ENCODE results near the gene DUOX1.

DUOX1 gene

GRCh38 chr15:45184562-45185041 is 54.8 kb downstream of the DUOX1 start:
- in situ Hi-C loops (cut with MboI; ENCODE audit: low sequenced_read_pairs), result loop anchor here (25.0 kb wide), 1 partner anchor 453 kb away; the partner anchor contains the start of gene SQOR

DNA sequence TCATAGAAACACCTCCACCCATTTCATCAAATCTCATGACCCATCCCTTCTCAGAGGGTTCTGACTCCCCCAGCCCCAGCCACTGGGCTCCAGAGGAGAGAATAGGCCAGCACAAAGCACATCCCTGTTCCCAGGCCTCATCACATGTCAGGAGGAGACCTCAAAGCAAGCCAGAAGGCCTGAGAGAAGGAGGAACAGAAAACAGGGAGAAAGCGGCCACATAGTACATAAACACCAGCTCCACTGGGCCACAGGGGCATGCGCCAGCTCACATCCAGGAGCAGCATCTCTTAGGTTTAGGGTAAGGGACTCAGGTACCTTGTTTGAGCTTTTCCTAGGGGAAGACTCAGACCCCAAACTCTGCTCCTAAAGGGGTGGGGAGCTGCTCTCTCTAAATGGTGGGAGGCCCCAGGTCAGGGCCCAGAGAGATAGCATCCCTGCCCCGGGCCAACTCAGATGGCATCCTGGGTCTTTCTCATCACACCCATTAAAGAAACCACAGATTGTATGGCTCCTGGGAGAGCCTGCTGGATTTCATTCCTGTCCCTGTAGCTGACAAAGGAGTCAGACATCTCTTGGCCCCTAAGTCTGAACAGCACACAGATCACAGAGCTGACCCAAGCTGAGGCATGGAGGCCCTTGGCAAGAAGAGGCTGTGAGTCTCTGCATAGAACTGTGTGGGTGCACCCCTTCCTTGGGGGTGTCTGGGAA is 55.4 kb downstream of the DUOX1 start:
- in situ Hi-C loops (cut with MboI; ENCODE audit: low sequenced_read_pairs), result loop anchor here (25.0 kb wide), 1 partner anchor 452 kb away; the partner anchor contains the start of gene SQOR

DNA sequence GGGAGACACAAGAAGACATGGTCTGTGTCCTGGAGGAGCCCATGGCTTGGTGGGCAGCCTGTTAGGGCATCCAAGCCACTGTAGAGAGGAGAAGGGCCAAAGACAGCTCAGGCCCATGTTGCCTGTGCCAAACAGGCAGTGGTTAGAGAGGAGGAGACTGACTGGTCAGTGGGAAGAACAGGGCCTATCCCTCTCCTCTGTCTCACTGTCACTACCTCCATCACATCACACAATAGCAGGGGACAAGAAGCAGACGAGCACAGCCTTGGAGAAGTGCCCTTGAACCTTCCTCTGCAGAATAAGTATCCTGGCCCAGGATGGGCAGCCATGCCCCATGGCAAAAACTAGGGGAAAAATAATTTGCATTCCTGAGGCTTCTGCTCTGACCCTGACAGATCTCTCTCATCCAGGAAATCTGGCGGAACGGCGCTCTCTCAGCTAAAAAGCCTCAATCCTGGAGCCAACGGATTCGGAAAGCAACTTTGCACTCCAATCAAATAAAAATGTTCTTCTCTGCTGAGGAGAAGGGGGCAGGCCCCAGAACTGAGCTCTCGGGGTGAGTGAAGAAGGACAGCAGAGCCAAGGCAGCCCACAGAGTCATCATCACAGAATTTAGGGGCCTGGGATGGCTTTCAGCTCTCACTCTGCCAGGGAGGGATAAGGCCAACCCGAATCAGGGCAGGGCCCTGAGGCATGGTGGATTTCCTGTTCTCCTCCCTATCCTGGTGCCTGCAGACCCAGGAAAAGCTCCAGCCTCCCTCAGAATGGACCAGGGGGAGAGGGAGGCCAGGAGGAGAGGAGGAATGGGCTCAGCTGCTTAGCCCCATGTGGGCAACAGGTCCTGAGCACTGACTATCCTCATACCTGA is 56.3 kb downstream of the DUOX1 start:
- in situ Hi-C loops (cut with MboI; ENCODE audit: low sequenced_read_pairs), result loop anchor here (25.0 kb wide), 1 partner anchor 451 kb away; the partner anchor contains the start of gene SQOR

DNA sequence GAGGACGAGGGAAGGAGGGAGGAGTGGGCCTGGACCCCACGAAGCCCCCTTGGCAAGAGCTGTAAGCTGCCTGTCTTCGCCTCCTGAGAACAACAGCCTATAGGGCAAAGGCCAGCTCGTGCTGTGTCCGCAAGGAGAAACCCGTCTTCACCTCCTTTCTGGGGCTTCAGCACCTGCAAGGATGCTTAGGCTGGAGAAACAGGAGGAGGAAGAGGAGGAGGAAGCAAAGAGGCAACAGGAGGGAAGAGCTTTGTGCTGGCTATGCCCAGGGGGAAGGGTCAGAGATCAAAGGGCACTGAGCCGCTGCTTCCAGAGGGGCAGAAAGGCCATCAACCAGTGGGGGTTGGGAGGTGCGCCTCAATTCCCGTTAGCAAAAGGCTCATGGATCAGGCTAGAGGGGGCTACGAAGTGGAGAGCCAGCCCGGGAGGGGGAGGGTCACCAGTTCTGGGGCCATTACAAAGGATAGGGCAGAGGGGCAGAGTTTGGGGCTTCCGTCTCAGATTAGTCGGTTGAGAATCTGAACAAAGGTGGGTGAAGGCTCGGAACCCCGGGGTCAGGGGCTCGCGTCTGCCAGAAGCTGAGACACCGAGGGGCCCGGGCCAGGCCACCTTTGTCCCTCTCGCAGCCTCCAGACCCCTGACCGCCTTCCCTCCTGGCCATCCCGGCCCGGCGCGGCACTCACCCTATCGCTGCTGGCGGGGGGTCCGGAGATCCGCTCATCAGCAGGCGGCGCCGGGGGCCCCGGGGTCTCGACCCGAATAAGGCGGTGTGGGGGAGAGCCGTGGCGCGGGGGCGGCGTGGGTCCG is 57.2 kb downstream of the DUOX1 start:
- in situ Hi-C loops (cut with MboI; ENCODE audit: low sequenced_read_pairs), result loop anchor here (25.0 kb wide), 1 partner anchor 450 kb away; the partner anchor contains the start of gene SQOR

DNA sequence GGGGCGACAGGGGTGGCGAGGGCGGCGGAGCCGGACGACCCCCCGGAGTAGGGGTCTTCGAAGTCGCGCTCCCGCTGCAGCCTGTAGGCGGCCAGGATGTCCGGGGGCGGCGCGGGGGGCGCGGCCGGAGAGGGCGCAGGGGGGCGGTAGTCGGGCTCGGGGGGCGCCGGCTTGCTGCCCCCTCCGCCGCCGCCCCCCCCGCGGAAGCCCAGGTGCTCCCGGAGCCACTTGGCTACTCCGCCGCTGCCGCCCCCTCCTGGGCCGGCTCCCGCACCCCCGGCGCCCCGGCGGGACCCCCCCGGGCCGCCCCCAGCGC is 57.7 kb downstream of the DUOX1 start:
- in situ Hi-C loops (cut with MboI; ENCODE audit: low sequenced_read_pairs), result loop anchor here (25.0 kb wide), 1 partner anchor 450 kb away; the partner anchor contains the start of gene SQOR

GRCh38 chr15:45187894-45188830 is 58.4 kb downstream of the DUOX1 start, which contains the start of gene SHF:
Gene SHF (minus strand): TSS chr15:45187966. CDS start chr15:45187951, 15 bp downstream.
- in situ Hi-C loops (cut with MboI; ENCODE audit: low sequenced_read_pairs), result loop anchor here (25.0 kb wide), 1 partner anchor 449 kb away; the partner anchor contains the start of gene SQOR

DNA sequence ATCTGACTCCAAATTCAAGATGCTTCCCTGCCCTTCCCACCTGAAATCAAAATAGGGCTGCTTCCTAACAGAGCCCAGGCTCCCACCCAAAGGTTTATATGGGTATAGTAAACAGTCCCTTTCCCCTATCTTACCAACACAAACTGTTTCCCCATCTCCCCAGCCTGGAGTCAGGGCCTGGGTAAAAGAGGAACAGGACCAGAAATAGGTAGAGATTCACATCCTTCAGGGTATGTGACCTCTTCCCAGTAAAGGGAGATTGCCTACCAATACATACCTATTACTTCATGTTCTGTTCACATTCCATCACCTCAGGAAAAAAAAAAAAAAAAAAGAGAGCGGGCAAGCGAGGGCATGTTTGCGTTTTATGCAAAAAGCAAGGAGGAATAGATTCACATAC is 67.7 kb downstream of the DUOX1 start:
- in situ Hi-C loops (cut with MboI; ENCODE audit: low sequenced_read_pairs), result loop anchor here (25.0 kb wide), 1 partner anchor 440 kb away; the partner anchor contains the start of gene SQOR

DNA sequence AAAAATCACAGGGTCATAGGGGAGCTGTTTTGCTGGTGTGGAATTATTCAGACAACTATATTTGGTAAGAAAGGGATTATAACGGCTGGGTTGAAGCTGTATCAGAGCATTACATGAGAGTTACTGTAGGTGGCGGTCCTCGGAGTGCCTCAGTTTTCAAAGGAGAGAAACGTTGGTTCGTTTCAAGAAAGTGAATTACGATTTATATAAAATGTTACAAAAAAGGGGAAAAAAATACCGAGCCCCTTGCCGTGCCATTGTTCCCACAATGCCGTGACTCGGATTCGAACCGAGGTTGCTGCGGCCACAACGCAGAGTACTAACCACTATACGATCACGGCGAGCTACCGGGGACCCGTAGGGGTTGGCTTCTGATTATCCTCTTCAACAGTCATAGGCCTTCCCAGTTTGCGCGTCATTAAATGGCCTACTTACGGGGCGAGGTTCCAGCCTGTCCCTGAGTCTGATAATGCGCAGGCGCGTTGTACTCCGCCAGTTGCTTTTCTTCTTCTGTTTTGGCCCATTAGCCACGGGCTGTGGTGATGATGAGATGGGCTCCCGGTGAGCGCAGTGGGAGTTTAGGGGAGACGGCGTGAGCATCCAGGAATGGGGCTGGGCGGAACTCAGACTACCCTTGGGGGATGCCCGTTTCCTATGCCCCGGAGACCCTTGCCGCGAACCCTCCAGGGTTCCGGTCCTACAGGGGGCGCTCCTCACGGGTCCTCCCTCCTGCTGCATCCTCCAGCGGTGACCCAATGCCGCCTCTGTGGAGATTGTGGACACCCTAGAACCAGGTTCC is 68.7 kb downstream of the DUOX1 start:
- in situ Hi-C loops (cut with MboI; ENCODE audit: low sequenced_read_pairs), result loop anchor here (25.0 kb wide), 1 partner anchor 439 kb away; the partner anchor contains the start of gene SQOR

DNA sequence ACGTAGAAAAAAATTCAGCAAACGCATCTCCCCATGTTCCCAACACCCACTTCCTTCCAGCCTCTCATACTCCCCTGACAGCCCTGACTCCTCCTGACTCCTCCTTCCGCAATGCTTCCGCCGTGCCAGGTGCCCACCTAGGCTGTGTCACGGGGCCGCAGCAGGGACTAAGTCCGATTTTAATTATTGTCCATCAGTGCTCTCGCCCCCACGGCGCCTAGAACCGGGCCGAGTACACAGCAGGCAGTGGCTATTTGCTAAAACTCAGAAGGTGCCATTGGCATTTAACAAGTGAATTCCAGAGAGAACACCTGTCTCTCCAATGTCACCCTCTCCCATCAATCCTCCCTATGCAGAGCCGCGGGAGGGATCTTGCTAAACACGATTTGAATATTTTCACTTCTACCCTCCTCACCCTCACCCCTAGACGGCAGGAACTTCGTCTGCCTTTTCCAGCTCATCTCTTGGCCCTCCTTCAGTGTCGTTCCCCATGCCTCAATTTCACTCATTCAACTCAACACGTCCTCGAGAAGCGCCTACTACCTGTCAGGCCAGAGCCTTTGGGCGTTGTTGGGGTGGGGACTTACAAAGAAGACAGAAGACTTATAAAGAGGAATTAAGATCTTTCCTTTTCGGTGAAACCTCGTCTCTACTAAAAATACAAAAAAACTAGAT is 69.5 kb downstream of the DUOX1 start:
- in situ Hi-C loops (cut with MboI; ENCODE audit: low sequenced_read_pairs), result loop anchor here (25.0 kb wide), 1 partner anchor 438 kb away; the partner anchor contains the start of gene SQOR

DNA sequence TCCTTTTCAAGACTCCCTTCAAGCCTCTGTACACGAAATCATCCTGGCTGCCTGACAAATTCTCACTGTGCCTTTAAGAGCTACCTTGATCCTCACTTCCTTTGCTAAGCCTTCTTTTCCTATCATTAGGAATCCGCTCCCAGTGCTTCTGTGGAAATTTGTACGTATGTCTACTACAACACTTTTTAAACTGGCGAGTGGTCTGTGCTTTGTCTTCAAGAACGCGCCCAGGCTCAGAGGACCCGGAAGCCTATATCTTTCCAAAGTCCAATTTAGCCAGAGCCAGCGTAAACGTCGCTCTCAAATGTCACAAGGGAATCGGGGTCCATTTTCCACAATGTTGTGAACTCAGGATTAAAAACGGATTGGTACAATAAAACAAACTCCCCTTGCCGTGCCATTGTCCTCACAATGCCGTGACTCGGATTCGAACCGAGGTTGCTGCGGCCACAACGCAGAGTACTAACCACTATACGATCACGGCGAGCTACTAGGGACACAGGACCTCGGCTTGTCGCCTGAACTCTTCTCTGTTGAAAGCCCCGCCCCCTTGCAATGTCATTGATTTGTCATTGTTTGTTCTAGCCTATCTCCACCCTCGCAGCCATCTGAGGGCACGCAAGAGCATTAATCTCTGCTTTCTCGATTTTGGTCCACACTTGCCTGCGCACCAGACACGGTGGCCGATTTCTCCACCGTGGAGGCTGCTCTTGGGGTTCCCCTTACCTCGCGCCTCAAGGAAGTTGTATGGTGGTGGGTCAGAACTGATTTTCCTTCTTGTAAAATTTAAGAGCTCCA is 70.4 kb downstream of the DUOX1 start:
- in situ Hi-C loops (cut with MboI; ENCODE audit: low sequenced_read_pairs), result no loop called here

DNA sequence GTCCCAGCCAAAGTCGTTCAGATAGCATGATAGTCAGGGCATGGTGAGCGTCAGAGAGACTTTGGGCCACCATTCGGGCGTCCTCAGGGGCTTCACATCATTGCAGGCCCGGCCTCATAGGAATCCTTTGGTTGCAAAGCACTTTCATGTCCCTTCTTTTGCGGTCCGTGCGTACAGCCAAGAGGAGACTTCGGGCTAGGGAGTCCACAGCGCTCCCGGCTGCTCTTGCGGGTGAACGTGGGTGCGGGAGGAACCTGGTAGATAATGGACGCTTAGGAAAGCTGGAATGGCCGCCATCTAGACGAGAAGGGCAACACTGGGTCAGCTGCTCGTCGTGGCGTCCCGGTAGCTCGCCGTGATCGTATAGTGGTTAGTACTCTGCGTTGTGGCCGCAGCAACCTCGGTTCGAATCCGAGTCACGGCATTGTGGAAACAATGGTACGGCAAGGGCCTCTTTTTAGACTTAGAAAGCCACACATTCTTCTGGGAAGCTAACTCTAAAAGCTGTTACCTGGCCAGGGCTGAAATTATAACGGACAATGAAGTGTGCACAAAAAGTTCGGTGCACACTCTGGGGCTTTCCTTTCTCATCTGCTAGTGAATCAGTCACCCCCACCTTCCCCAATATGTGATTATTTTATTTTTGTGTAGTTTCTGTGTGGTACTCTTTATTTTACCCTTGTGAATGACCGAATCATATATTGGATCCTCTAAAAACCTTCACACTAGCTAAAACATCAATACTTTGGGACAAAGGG is 71.2 kb downstream of the DUOX1 start:
- in situ Hi-C loops (cut with MboI; ENCODE audit: low sequenced_read_pairs), result no loop called here

DNA sequence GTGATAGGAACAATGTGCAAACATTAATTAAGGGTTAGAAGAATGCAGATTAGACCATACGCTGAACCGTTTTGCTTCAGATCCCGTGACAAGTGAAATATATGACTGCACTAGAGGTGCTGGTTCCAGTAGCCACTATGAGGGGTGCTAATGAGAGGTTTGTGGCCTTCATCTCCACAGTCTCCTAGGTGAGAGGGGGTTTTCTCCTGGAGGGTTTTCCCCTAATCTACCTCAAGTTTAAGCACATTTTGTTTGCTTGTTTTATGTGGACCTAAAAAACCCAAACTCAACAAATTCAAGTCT is 71.7 kb downstream of the DUOX1 start:
- in situ Hi-C loops (cut with MboI; ENCODE audit: low sequenced_read_pairs), result no loop called here

DNA sequence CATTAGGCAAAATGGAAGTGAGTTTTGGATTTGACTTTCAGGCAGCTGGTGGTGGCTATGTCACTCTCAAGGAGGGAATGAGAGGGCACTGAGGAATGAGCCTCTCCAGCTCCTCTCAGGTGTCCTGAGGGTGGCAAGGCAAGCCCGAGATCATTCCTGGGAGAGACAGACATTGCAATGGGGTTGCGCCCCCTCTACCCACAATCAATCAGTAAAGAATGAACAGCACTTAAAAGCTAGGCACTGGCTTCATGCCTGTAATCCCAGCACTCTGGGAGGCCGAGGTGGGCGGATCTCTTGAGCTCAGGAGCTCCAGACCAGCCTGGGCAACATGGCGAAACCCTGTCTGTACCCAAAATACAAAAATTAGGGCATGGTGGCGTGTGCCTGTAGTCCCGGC is 72.1 kb downstream of the DUOX1 start:
- in situ Hi-C loops (cut with MboI; ENCODE audit: low sequenced_read_pairs), result no loop called here

DNA sequence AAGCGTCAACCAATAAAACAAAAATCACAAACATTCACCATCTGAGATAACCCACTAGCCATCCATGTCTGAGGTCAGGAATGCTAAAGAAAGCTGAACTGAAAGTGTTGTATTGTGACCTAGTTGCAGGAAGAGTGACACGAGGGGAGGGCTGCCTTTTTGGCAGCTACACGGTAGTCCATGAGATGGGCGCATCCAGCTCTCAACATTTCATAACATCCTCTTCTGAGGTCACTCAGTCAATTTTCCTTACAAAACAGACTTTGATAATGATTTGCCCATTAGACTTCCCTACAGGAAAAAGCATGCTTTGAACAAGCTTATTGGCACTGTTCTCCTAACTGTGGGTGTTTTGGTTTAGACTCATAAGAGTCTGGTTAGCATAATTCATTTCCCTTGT is 73.4 kb downstream of the DUOX1 start:
- in situ Hi-C loops (cut with MboI; ENCODE audit: low sequenced_read_pairs), result no loop called here

GRCh38 chr15:45205192-45205591 is 75.4 kb downstream of the DUOX1 start:
- in situ Hi-C loops (cut with MboI; ENCODE audit: low sequenced_read_pairs), result no loop called here

DNA sequence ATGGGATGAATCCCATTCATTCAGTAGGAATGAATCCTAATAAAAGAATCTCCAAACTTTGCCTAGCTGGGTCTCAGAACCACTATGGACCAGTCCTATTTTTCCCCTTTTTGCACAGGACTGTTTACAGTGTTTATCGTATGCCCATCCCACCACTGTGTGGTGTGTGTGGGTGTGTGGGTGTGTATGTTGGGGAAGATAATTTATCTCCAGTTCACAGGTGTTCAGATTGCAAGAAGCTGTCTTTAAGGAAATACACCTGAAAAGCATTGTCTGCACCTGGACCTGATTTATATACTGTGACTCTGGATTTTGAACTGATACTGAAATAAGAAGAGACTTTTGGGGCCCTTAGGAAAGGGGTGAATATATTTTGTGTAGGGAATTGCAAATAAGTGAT is 82.7 kb downstream of the DUOX1 start:
- in situ Hi-C loops (cut with MboI; ENCODE audit: low sequenced_read_pairs), result no loop called here

All from HL-60/S4 treated with phorbol 12-myristate 13-acetate at 8.2 ng/mL for 4 days and 3 days (cell line).